HCT116 (cell line): ENCODE data around the gene GABPB2. TPM values are rescaled to one million over a fixed set of nuclear protein-coding genes. Genes with fewer than 3 reads are reported as not detected.

ENCODE experiments used
- ATAC-seq: fragments of 200-7000 bp; cut with Tn5 transposase; 2 replicates; pipeline ENCODE4 v1.9.1; 2020; ENCODE audit warnings: mild to moderate bottlenecking, moderate library complexity
- BruUV-seq: library from RNA; stranded (reverse); fragments of 400-500 nt; replicated peaks from 2 replicates; lab custom pipeline; 2021; lab: Mats Ljungman, UMichigan
- CTCF ChIA-PET: fragments of 300-600 bp; sonication (Branson Sonifier 250); formaldehyde crosslinking; loops from one replicate; lab custom pipeline; 2021; ENCODE audit warnings: antibody characterized with exemption; lab: Charles Lee
- POLR2A ChIA-PET: fragments of 300-600, 350-600 bp; sonication (Branson Sonifier 250); formaldehyde crosslinking; loops from one replicate; lab custom pipeline; 2021; ENCODE audit warnings: antibody characterized with exemption; lab: Charles Lee
- RAD21 ChIA-PET, 2 experiments: fragments of 300-600 bp; sonication (Branson Sonifier 250); formaldehyde crosslinking; loops; one replicate each; lab custom pipeline; 2023; ENCODE audit warnings: low total read pairs in 2 of 2; ENCODE audit not compliant: uncharacterized antibody in 2 of 2, unreplicated experiment in 2 of 2, low non-redundant PET in 1 of 2; lab: Charles Lee
- DNase-seq: peaks from one replicate; pipeline ENCODE4 v3.0.0-alpha.2; 2010; ENCODE audit warnings: low read depth, low spot score
- H2AFZ ChIP-seq: fragments of 200-600 bp; shearing (Covaris generic), sonication (generic); 2 replicates; pipeline ENCODE4 v1.6.1; 2017; ENCODE audit warnings: low read depth, mixed run types, mixed read lengths, antibody characterized with exemption, low read length; ENCODE audit not compliant: poor library complexity, severe bottlenecking
- H3K27ac ChIP-seq: 2 replicates; pipeline ENCODE4 v1.5.1; 2012; ENCODE audit warnings: low read depth, low read length
- H3K27me3 ChIP-seq: fragments of 200-600 bp; sonication (generic); 2 replicates; pipeline ENCODE4 v1.6.1; 2016; ENCODE audit warnings: mixed run types, low read length, mixed read lengths; ENCODE audit not compliant: insufficient read depth
- H3K36me3 ChIP-seq, 2 experiments: fragments of 200-500 bp in 1 of 2; fragments of 200-600 bp in 1 of 2; sonication (Bioruptor generic) in 1 of 2; sonication (generic) in 1 of 2; 2 replicates each; pipeline versions ENCODE4 v1.5.1 to v1.6.1; 2014 to 2016; ENCODE audit warnings: low read length in 2 of 2, inconsistent platforms in 1 of 2, mixed read lengths in 1 of 2, mixed run types in 1 of 2; ENCODE audit not compliant: insufficient read depth in 2 of 2, control insufficient read depth in 1 of 2
- H3K4me1 ChIP-seq, 2 experiments: fragments of 200-600 bp in 1 of 2; sonication (generic) in 1 of 2; 2 replicates each; pipeline versions ENCODE4 v1.5.1 to v1.6.1; 2012 to 2017; ENCODE audit warnings: low read length in 2 of 2, inconsistent platforms in 1 of 2, mild to moderate bottlenecking in 1 of 2, mixed read lengths in 1 of 2, mixed run types in 1 of 2, moderate library complexity in 1 of 2; ENCODE audit not compliant: insufficient read depth in 2 of 2, control insufficient read depth in 1 of 2
- H3K4me2 ChIP-seq: fragments of 200-600 bp; sonication (generic); 2 replicates; pipeline ENCODE4 v1.6.1; 2017; ENCODE audit warnings: mixed run types, low read length, mixed read lengths
- H3K4me3 ChIP-seq, 2 experiments: fragments of 200-600 bp in 1 of 2; sonication (generic) in 1 of 2; replicated peaks in 1 of 2; 2 replicates each; pipeline ENCODE4 v1.5.1; 2011 to 2016; ENCODE audit warnings: low read length in 2 of 2, control low read depth in 1 of 2, low read depth in 1 of 2, mild to moderate bottlenecking in 1 of 2, mixed read lengths in 1 of 2, mixed run types in 1 of 2
- H3K79me2 ChIP-seq: fragments of 200-600 bp; sonication (generic); 2 replicates; pipeline ENCODE4 v1.6.1; 2017; ENCODE audit warnings: mild to moderate bottlenecking, mixed run types, low read length, moderate library complexity, mixed read lengths; ENCODE audit not compliant: insufficient read depth
- H3K9ac ChIP-seq: fragments of 200-600 bp; sonication (generic); 2 replicates; pipeline ENCODE4 v1.6.1; 2016; ENCODE audit warnings: low read length, mixed read lengths
- H3K9me2 ChIP-seq: fragments of 200-600 bp; sonication (generic), shearing (Covaris generic); 2 replicates; pipeline ENCODE4 v1.6.1; 2017; ENCODE audit warnings: mixed run types, mild to moderate bottlenecking, moderate library complexity; ENCODE audit not compliant: insufficient read depth
- H3K9me3 ChIP-seq, 2 experiments: fragments of 200-500 bp in 1 of 2; fragments of 200-600 bp in 1 of 2; sonication (Bioruptor generic) in 1 of 2; sonication (generic) in 1 of 2; 2 replicates each; pipeline ENCODE4 v1.6.1; 2014 to 2017; ENCODE audit warnings: low read length in 2 of 2, mixed read lengths in 2 of 2, inconsistent platforms in 1 of 2, low read depth in 1 of 2, mild to moderate bottlenecking in 1 of 2, mixed run types in 1 of 2, moderate library complexity in 1 of 2; ENCODE audit not compliant: control insufficient read depth in 1 of 2, insufficient read depth in 1 of 2
- H4K20me1 ChIP-seq: fragments of 200-600 bp; sonication (generic), shearing (Covaris generic); 2 replicates; pipeline ENCODE4 v1.6.1; 2017; ENCODE audit warnings: mixed run types, mild to moderate bottlenecking, moderate library complexity; ENCODE audit not compliant: insufficient read depth
- CEBPB ChIP-seq: IDR thresholded peaks from 2 replicates; pipeline ENCODE4 v1.6.1; 2012; ENCODE audit warnings: low read depth
- EGR1 ChIP-seq: IDR thresholded peaks from 2 replicates; pipeline ENCODE4 v1.6.1; 2012; ENCODE audit warnings: low read depth
- FOSL1 ChIP-seq: IDR thresholded peaks from 2 replicates; pipeline ENCODE4 v1.6.1; 2012; ENCODE audit warnings: low read depth
- JUND ChIP-seq: IDR thresholded peaks from 2 replicates; pipeline ENCODE4 v1.6.1; 2012
- RAD21 ChIP-seq: IDR thresholded peaks from 2 replicates; pipeline ENCODE4 v1.6.1; 2012; ENCODE audit warnings: low read depth, mild to moderate bottlenecking
- SIN3A ChIP-seq: IDR thresholded peaks from 2 replicates; pipeline ENCODE4 v1.6.1; 2012; ENCODE audit warnings: low read depth
- intact Hi-C: fragments of 100-400 bp; cut with micrococcal nuclease; formaldehyde crosslinking; loops from 2 replicates; pipeline ENCODE4 v1.10.0; 2022
- total RNA-seq: library from RNA; stranded (reverse); gene quantifications from one replicate; pipeline ENCODE4 v1.2.1, GENCODE V29; 2021; ENCODE audit not compliant: unreplicated experiment
- TF ChIP-seq, protein P1 (sequence below): IDR thresholded peaks from 2 replicates; pipeline ENCODE4 v1.6.1; 2012; ENCODE audit warnings: low read depth
- TF ChIP-seq, protein P2 (sequence below), 3 experiments: fragments of 200-600 bp in 1 of 3; sonication (generic) in 1 of 3; IDR thresholded peaks in 2 of 3; conservative IDR thresholded peaks in 1 of 3; 2 replicates each; pipeline ENCODE4 v1.5.1; 2012 to 2017; ENCODE audit warnings: low read depth in 2 of 3, low read length in 2 of 3, antibody characterized with exemption in 1 of 3, borderline replicate concordance in 1 of 3, control low read depth in 1 of 3, mild to moderate bottlenecking in 1 of 3, mixed read lengths in 1 of 3, mixed run types in 1 of 3, moderate library complexity in 1 of 3; ENCODE audit not compliant: insufficient read depth in 1 of 3
- TF ChIP-seq, protein P3 (sequence below): IDR thresholded peaks from 2 replicates; pipeline ENCODE4 v1.6.1; 2011; ENCODE audit warnings: mild to moderate bottlenecking, low read length, moderate library complexity; ENCODE audit not compliant: insufficient replicate concordance; ENCODE audit errors: extremely low read depth
- TF ChIP-seq, protein P4 (sequence below): IDR thresholded peaks from 2 replicates; pipeline ENCODE4 v1.6.1; 2012

GABPB2 gene
- total RNA-seq, 1 experiment from 2014 or later = 7.7 TPM

DNA sequence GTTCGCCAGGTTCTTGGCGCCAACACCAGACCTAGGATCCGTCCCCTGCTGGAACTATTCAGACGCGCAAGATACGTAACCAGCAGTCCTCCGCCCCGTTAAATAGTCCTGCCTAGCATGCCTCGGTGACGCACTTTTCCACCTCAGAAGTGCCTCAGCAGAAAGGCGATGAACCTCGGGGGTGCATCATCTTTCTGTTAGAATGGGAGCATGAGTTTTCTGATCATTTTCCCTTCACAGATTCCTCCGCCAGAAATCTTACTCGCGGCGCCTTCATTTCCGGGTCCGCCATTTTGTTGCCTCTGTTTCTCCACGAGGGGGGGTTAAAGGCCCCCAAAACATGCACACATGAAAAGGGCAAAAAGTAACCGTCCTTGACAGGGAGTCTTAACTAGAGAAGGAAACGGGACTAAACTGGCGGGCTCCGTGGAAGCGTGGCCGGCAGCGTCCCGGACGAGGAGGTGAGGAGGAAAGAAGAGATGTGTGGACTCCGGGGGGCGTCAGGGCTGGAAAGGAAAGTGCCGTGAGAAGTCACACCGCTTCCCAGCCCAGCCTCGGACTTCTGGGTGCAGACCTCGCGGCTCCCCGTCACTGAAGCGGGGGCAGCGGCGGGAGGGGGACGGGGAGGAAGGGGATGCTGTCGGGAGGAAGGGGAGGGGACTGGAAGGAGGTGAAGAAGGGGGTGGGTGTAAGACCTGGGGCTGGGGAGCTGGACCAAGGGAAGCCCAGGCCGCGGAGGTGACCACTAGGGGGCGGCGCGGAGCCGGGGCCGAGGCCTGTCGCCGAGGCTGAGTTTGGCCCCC lies at the start of gene GABPB2 (continued):
- TF ChIP-seq, protein P1, sequence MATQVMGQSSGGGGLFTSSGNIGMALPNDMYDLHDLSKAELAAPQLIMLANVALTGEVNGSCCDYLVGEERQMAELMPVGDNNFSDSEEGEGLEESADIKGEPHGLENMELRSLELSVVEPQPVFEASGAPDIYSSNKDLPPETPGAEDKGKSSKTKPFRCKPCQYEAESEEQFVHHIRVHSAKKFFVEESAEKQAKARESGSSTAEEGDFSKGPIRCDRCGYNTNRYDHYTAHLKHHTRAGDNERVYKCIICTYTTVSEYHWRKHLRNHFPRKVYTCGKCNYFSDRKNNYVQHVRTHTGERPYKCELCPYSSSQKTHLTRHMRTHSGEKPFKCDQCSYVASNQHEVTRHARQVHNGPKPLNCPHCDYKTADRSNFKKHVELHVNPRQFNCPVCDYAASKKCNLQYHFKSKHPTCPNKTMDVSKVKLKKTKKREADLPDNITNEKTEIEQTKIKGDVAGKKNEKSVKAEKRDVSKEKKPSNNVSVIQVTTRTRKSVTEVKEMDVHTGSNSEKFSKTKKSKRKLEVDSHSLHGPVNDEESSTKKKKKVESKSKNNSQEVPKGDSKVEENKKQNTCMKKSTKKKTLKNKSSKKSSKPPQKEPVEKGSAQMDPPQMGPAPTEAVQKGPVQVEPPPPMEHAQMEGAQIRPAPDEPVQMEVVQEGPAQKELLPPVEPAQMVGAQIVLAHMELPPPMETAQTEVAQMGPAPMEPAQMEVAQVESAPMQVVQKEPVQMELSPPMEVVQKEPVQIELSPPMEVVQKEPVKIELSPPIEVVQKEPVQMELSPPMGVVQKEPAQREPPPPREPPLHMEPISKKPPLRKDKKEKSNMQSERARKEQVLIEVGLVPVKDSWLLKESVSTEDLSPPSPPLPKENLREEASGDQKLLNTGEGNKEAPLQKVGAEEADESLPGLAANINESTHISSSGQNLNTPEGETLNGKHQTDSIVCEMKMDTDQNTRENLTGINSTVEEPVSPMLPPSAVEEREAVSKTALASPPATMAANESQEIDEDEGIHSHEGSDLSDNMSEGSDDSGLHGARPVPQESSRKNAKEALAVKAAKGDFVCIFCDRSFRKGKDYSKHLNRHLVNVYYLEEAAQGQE = no peak
- peak; percentile 71 for TF ChIP-seq EGR1
- TF ChIP-seq FOSL1 = 0 out of 2 replicates have a peak, but pooled peaks have one; percentile 11
- TF ChIP-seq, protein P2, sequence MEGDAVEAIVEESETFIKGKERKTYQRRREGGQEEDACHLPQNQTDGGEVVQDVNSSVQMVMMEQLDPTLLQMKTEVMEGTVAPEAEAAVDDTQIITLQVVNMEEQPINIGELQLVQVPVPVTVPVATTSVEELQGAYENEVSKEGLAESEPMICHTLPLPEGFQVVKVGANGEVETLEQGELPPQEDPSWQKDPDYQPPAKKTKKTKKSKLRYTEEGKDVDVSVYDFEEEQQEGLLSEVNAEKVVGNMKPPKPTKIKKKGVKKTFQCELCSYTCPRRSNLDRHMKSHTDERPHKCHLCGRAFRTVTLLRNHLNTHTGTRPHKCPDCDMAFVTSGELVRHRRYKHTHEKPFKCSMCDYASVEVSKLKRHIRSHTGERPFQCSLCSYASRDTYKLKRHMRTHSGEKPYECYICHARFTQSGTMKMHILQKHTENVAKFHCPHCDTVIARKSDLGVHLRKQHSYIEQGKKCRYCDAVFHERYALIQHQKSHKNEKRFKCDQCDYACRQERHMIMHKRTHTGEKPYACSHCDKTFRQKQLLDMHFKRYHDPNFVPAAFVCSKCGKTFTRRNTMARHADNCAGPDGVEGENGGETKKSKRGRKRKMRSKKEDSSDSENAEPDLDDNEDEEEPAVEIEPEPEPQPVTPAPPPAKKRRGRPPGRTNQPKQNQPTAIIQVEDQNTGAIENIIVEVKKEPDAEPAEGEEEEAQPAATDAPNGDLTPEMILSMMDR (IDR thresholded peaks at IDR 0.05 in 2 of 3, conservative IDR thresholded peaks at IDR 0.05 in 1 of 3; ENCODE audit: borderline replicate concordance in 1 of 3, insufficient read depth in 1 of 3, low read depth in 2 of 3, low read length in 2 of 3) = peak; percentile 50 to 89 (median 87); a peak in 5 of 6 replicates

DNA sequence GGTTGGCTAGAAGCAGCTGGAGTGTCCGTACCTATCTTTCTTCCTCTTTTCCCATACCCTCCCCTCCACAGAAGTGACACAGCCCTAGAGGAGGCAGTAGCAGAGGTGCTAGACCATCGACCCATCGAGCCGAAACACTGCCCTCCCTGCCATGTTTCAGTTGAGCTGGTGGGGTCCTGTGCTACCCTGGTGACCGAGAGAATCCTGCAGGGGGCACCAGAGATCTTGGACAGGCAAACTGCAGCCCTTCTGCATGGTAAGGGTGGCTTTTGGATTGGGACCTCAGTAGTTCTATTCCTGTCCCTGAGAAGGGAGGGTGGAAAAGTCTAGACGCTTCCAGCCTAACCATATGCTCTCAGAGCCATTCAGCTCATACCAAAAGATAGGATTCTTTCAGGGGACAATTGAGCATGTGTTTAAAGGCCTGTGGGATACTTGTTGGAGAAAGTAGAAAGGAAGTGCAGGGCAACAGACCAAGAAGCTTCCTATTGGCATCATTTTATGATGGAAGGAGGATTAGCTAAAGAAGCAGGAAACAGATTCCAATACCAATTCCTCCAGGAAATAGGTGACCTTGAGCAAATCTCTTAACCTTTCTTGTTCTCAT lies 45.9 kb upstream of the GABPB2 start:
- ATAC-seq = peak; percentile 99
- H3K27ac ChIP-seq = no peak overlapping the region
- intact Hi-C loops = loop anchor here (1.0 to 10.0 kb wide), 3 partner anchors 33 to 220 kb away; partner anchors contain the start of genes CDC42SE1 and TNFAIP8L2
- H3K9me3 ChIP-seq = no peaks in the 10 kb centered on the region
- H3K4me2 ChIP-seq = no peak overlapping the region
- CTCF ChIA-PET = interaction anchor here (0.6 to 2.0 kb wide), 8 partner anchors 18 to 685 kb away, joined by 3 to 6 read pairs (median 4); partner anchors contain the start of genes MINDY1 and ZNF687
- H3K4me3 ChIP-seq = no peak overlapping the region
- H3K9me2 ChIP-seq = no peaks in the 10 kb centered on the region
- peak; percentile 46 for DNase-seq
- peaks cover 9 to 10% of the 10 kb centered on the region in 2 experiments; a peak in 2 of 4 replicates for H3K36me3 ChIP-seq
- no peak overlapping the region for H2AFZ ChIP-seq
- no peaks in the 10 kb centered on the region for H3K4me1 ChIP-seq
- H4K20me1 ChIP-seq = no peaks in the 10 kb centered on the region
- no peaks in the 10 kb centered on the region for H3K79me2 ChIP-seq
- POLR2A ChIA-PET = no interaction called here
- H3K27me3 ChIP-seq = no peaks in the 10 kb centered on the region
- no TSS peak for BruUV-seq
- H3K9ac ChIP-seq = no peak overlapping the region
- RAD21 ChIA-PET = interaction anchor here in 1 of 2 experiments (0.8 kb wide), 1 partner anchor 75 kb away, joined by 3 read pairs; no protein-coding TSS in a partner anchor
- TF ChIP-seq CEBPB (no peak), SIN3A (no peak), EGR1 (no peak), JUND (no peak), RAD21 (peak; percentile 81)
- TF ChIP-seq, protein P2 (IDR thresholded peaks at IDR 0.05 in 2 of 3, conservative IDR thresholded peaks at IDR 0.05 in 1 of 3; ENCODE audit: borderline replicate concordance in 1 of 3, insufficient read depth in 1 of 3, low read depth in 2 of 3, low read length in 2 of 3) = peak; percentile 67 to 75 (median 74)
- TF ChIP-seq, protein P3, sequence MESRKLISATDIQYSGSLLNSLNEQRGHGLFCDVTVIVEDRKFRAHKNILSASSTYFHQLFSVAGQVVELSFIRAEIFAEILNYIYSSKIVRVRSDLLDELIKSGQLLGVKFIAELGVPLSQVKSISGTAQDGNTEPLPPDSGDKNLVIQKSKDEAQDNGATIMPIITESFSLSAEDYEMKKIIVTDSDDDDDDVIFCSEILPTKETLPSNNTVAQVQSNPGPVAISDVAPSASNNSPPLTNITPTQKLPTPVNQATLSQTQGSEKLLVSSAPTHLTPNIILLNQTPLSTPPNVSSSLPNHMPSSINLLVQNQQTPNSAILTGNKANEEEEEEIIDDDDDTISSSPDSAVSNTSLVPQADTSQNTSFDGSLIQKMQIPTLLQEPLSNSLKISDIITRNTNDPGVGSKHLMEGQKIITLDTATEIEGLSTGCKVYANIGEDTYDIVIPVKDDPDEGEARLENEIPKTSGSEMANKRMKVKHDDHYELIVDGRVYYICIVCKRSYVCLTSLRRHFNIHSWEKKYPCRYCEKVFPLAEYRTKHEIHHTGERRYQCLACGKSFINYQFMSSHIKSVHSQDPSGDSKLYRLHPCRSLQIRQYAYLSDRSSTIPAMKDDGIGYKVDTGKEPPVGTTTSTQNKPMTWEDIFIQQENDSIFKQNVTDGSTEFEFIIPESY = no peak
- TF ChIP-seq, protein P4, sequence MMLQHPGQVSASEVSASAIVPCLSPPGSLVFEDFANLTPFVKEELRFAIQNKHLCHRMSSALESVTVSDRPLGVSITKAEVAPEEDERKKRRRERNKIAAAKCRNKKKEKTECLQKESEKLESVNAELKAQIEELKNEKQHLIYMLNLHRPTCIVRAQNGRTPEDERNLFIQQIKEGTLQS = no peak
